IPS-15b (cell line): ENCODE results near the gene KAT2A.

Experiments
- H3K27me3 ChIP-seq: one replicate; pipeline ENCODE4 v1.6.1; 2013; ENCODE audit warnings: low read length; ENCODE audit not compliant: control insufficient read depth, insufficient read depth
- H3K36me3 ChIP-seq: one replicate; pipeline ENCODE4 v1.6.1; 2013; ENCODE audit warnings: low read length; ENCODE audit not compliant: control insufficient read depth, insufficient read depth
- H3K4me1 ChIP-seq: one replicate; pipeline ENCODE4 v1.6.1; 2013; ENCODE audit warnings: mild to moderate bottlenecking, low read length; ENCODE audit not compliant: control insufficient read depth, insufficient read depth
- H3K4me3 ChIP-seq: one replicate; pipeline ENCODE4 v1.5.1; 2013; ENCODE audit warnings: low read depth, low read length
- H3K9ac ChIP-seq: one replicate; pipeline ENCODE4 v1.6.1; 2013; ENCODE audit warnings: low read depth, mild to moderate bottlenecking, low read length
- H3K9me3 ChIP-seq: one replicate; pipeline ENCODE4 v1.6.1; 2013; ENCODE audit warnings: mild to moderate bottlenecking, low read length; ENCODE audit not compliant: control insufficient read depth, insufficient read depth

The KAT2A gene

GRCh38 chr17:42097691-42098631, 23.2 kb downstream of the KAT2A start, which contains the start of gene ZNF385C:
ZNF385C (minus strand) TSS chr17:42098473; CDS start chr17:42063056, 35,417 bp downstream.
- H3K36me3 ChIP-seq: no peaks in the 10 kb centered on the region
- H3K9me3 ChIP-seq: no peaks in the 10 kb centered on the region
- peaks cover 26% of the 10 kb centered on the region for H3K27me3 ChIP-seq
- H3K4me3 ChIP-seq: peak within 1 kb of the TSS; percentile 61
- peaks cover 6% of the 10 kb centered on the region for H3K4me1 ChIP-seq
- no peak within 1 kb of the TSS for H3K9ac ChIP-seq

- Histone ChIP-seq H3K4me1 (peaks cover 6% of the 10 kb centered on the region), H3K36me3 (no peaks in the 10 kb centered on the region), H3K9me3 (no peaks in the 10 kb centered on the region), H3K9ac (no peak overlapping the region), H3K27me3 (peaks cover 26% of the 10 kb centered on the region), H3K4me3 (no peak overlapping the region)
These were observed 24.6 kb downstream of the KAT2A start for GRCh38 chr17:42096360-42097111.

DNA sequence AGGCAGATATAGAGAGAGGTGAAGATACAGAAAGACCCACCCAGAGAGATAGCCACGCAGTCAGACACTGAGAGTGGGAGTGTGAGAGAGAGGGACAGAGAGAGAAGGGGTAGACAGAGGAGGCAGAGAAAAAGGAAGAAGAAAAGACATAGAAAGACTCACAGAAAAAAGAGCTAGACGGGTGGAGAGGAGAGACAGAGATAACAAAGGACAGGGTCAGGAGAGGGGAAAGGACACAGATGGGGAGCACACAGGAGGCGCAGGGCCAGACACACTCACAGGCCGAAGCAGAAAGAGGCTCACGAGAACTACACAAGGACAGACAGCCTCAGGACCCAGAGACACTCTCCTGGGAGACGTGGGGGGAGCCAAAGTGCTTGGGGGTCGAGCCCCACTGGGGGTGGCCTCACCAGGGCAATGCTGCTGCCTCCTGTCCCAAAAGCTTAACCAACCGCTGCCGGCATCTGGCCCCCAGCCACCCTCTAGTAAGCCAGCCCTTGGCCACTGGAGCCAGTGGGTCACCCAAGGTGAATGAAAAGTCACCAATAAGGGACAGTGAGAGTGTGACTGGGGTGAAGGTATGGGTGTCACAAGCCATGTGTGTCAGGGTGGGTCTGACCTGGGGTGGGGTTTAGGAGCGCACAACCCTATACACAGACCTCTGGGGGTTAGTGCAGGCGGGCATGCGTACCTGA, 26.6 kb downstream of the KAT2A start:
- no peak overlapping the region for H3K4me3 ChIP-seq
- H3K36me3 ChIP-seq: no peaks in the 10 kb centered on the region
- peaks cover 6% of the 10 kb centered on the region for H3K4me1 ChIP-seq
- H3K9me3 ChIP-seq: no peaks in the 10 kb centered on the region
- peaks cover 26% of the 10 kb centered on the region for H3K27me3 ChIP-seq
- no peak overlapping the region for H3K9ac ChIP-seq

- no peaks in the 10 kb centered on the region for H3K9me3 ChIP-seq
- no peak overlapping the region for H3K9ac ChIP-seq
- H3K36me3 ChIP-seq: no peaks in the 10 kb centered on the region
- H3K4me3 ChIP-seq: no peak overlapping the region
- H3K27me3 ChIP-seq: peaks cover 19% of the 10 kb centered on the region
- peaks cover 6% of the 10 kb centered on the region for H3K4me1 ChIP-seq
These were observed 28.2 kb downstream of the KAT2A start for GRCh38 chr17:42092939-42093338.

DNA sequence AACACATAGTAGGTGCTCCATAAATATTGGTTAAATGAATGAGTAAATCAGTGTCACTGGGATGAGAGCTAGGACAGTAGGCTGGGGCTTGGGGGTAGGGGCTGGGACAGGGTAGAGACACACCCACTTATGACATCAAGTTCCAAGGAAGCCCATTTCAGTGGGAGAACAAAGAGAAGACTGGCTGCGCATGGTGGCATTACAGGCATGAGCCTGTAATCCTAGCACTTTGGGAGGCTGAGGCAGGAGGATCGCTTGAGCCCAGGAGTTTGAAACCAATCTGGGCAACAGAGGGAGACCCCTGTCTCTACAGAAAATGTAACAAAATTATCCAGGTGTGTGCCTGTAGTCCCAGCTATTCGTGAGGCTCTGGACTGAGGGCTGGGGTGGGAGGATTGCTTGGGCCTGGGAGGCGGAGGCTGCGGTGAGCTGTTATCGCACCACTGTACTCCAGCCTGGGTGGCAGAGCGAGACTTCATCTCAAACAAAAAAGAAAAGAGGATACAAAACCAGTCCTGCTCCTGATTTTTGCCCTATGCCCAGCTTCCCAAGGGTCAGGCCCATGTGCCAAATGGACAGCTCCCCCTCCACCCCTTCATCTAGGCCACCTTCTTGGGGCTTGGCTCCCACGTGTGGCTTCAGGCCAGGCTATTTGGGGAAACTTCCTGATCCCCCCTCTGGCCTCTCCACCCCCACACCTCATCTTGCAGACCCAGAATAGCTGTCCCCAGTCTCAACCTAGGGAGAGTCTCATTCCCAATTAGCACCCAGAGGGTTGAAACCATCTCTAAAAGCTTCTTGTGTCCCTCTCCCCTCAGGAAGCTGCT, 30.0 kb downstream of the KAT2A start:
- no peaks in the 10 kb centered on the region for H3K4me1 ChIP-seq
- no peaks in the 10 kb centered on the region for H3K36me3 ChIP-seq
- H3K9ac ChIP-seq: no peak overlapping the region

GRCh38 chr17:42088736-42089135, 32.4 kb downstream of the KAT2A start:
- no peak overlapping the region for H3K4me3 ChIP-seq
- H3K36me3 ChIP-seq: no peaks in the 10 kb centered on the region
- no peaks in the 10 kb centered on the region for H3K4me1 ChIP-seq
- H3K9me3 ChIP-seq: no peaks in the 10 kb centered on the region
- H3K9ac ChIP-seq: no peak overlapping the region
- H3K27me3 ChIP-seq: no peaks in the 10 kb centered on the region

More for the DNA sequence above, 30.0 kb downstream of the KAT2A start:
- no peaks in the 10 kb centered on the region for H3K9me3 ChIP-seq
- no peak overlapping the region for H3K4me3 ChIP-seq
- H3K27me3 ChIP-seq: peaks cover 1% of the 10 kb centered on the region

DNA sequence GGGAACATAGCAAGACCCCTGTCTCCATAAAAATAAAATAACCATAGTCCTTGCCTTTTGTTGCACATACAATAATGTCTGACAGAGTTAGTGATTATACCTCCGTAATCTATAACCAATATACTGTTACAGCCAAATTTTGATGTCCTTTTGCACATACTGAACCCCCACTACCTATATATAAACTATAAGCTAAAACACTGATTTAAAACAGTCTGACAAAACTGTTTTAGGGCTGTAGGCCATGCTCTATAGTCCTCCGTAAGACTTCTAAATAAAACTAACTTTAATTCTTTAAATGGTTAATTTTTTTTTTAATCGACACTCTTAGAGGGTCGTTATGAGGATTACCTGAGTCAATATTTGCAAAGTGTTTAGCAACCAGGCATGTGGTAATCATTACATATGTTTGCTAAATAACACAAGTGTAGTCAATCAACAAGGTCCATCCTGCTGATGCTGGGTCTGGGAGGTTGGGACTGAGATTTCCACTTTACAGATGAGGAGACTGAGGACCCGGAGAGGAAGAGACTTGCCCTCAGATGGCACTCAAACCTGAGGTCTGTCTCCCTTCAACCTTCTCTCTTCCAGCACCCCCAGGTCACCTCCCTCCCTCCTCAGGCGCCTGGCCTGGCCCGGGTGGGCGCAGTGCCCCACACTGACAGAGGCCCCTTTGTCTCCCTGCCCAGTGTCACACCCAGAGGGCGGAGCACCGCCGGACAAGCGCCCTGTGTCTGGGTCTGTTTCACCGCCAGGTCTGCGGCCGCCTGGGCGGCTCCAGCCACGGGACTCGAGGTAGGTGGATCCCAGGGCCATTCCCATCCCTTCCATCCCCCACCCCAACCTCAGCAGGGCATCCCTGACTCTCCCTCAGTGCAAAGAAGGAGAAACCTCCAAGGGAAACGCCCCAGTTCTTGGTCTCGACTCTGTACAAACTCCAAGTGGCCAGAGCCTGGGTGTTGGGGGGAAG, 33.1 kb downstream of the KAT2A start:
- Histone ChIP-seq H3K27me3 (no peaks in the 10 kb centered on the region), H3K36me3 (no peaks in the 10 kb centered on the region), H3K9me3 (no peaks in the 10 kb centered on the region), H3K9ac (no peak overlapping the region), H3K4me3 (no peak overlapping the region), H3K4me1 (no peaks in the 10 kb centered on the region)

GRCh38 chr17:42087042-42087701, 34.0 kb downstream of the KAT2A start:
- no peaks in the 10 kb centered on the region for H3K4me1 ChIP-seq
- H3K27me3 ChIP-seq: no peaks in the 10 kb centered on the region
- H3K9ac ChIP-seq: no peak overlapping the region
- H3K9me3 ChIP-seq: no peaks in the 10 kb centered on the region
- H3K4me3 ChIP-seq: no peak overlapping the region
- no peaks in the 10 kb centered on the region for H3K36me3 ChIP-seq

DNA sequence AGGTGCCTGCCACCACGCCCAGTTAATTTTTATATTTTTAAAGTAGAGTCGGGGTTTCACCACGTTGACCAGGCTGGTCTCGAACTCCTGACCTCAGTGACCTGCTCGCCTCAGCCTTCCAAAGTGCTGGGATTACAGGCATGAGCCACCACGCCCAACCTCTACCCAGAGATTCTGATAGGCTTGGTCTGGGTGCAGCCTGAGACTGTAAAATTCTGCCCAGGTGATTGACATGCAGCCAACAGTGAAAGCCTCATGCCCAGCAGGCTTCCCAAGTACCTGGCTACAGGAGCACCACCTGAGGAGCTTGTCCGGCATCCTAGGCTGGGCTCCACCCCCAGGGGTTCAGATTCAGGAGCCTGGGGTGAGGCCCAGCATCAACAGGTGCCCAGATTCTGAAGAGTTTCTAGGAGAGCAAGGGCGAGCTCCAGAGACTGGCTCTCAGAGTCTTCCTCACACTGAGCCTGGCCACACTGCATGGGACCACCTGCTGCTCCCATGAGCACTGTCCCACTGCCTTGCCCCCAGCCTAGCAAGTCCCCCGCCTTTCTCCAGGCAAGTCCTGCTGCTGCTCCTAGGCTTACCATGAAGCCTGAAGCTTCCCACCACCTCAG, 39.5 kb downstream of the KAT2A start:
- H3K27me3 ChIP-seq: no peaks in the 10 kb centered on the region
- H3K4me3 ChIP-seq: no peak overlapping the region
- H3K36me3 ChIP-seq: no peaks in the 10 kb centered on the region
- H3K9me3 ChIP-seq: no peaks in the 10 kb centered on the region
- no peak overlapping the region for H3K9ac ChIP-seq
- H3K4me1 ChIP-seq: no peaks in the 10 kb centered on the region
